ENCODE results near the gene RAD51C. TPM values are rescaled to one million over a fixed set of nuclear protein-coding genes. Genes with fewer than 3 reads are reported as not detected.

The RAD51C gene
- polyA plus RNA-seq, 1 of the 3 experiments (the other 2 are of a cell fraction) = 36.1 TPM

Small RNA genes lying within 50 kb of the gene (small RNA-seq; reads per million reads assigned to genes)
- gene AC011195.1 = 0 reads per million in 7 experiments
- 0 reads per million in 7 experiments for gene AC025521.1
- gene RF00017 = 0 reads per million in 7 experiments
- gene RNU1-108P = 0 reads per million in 7 experiments
- gene RNU1-52P = 0 to 0.23 (median 0) reads per million in 7 experiments
- 0.98 to 758 (median 95.7) reads per million in 7 experiments for gene RNU1-85P

Other genes starting within 250 kb of the RAD51C start
- gene HSF5, start 204.2 kb upstream of the RAD51C start, polyA plus RNA-seq (2012; rRNA removed) = not detected in 2 replicates
- 23.3 and 30.4 TPM in 2 replicates for gene MTMR4, start 178.0 kb upstream of the RAD51C start, polyA plus RNA-seq (2012; rRNA removed)
- gene TEX14, start 557 bp upstream of the RAD51C start, polyA plus RNA-seq (2012; rRNA removed) = 0.02 TPM in 1 of 2 replicates, not detected in the other
- gene PPM1E, start 63.3 kb downstream of the RAD51C start, polyA plus RNA-seq (2012; rRNA removed) = 0.08 and 0.34 TPM in 2 replicates